Endodermal cell (in vitro differentiated cells): ENCODE results near the gene WNK1. TPM values are rescaled to one million over a fixed set of nuclear protein-coding genes. Genes with fewer than 3 reads are reported as not detected.

Experiments used
- DNase-seq: peaks from one replicate; pipeline ENCODE4 v3.0.0-alpha.2; 2017
- H3K27ac ChIP-seq: 2 replicates; pipeline ENCODE4 v1.5.1; 2013; ENCODE audit warnings: mild to moderate bottlenecking, low read depth, low read length, moderate library complexity
- H3K27me3 ChIP-seq: 2 replicates; pipeline ENCODE4 v1.6.1; 2013; ENCODE audit warnings: mild to moderate bottlenecking, low read length, moderate library complexity; ENCODE audit not compliant: insufficient read depth, control insufficient read depth, poor library complexity, severe bottlenecking
- H3K36me3 ChIP-seq: 2 replicates; pipeline ENCODE4 v1.7.0; 2013; ENCODE audit warnings: mild to moderate bottlenecking, low read length, moderate library complexity; ENCODE audit not compliant: control insufficient read depth, insufficient read depth
- H3K4me1 ChIP-seq: one replicate; pipeline ENCODE4 v1.7.0; 2013; ENCODE audit warnings: low read length; ENCODE audit not compliant: control insufficient read depth, insufficient read depth
- H3K4me3 ChIP-seq: 2 replicates; pipeline ENCODE4 v1.5.1; 2013; ENCODE audit warnings: mild to moderate bottlenecking, low read length, moderate library complexity
- H3K9ac ChIP-seq: 2 replicates; pipeline ENCODE4 v1.6.1; 2013; ENCODE audit warnings: mild to moderate bottlenecking, low read length, moderate library complexity; ENCODE audit not compliant: poor library complexity, severe bottlenecking; ENCODE audit errors: extremely low read depth
- H3K9me3 ChIP-seq: 2 replicates; pipeline ENCODE4 v1.6.1; 2013; ENCODE audit warnings: mild to moderate bottlenecking, low read length, moderate library complexity; ENCODE audit not compliant: control insufficient read depth
- H3K27ac Mint-ChIP-seq: 2 replicates; pipeline ENCODE4 v1.8.0; 2020; ENCODE audit warnings: mixed read lengths
- H3K27me3 Mint-ChIP-seq: 2 replicates; pipeline ENCODE4 v1.8.0; 2021; ENCODE audit warnings: mild to moderate bottlenecking, mixed read lengths; ENCODE audit not compliant: insufficient read depth
- H3K36me3 Mint-ChIP-seq: 2 replicates; pipeline ENCODE4 v1.8.0; 2020; ENCODE audit warnings: low read depth, mixed read lengths
- H3K4me1 Mint-ChIP-seq: 2 replicates; pipeline ENCODE4 v1.8.0; 2020; ENCODE audit warnings: mixed read lengths
- H3K4me3 Mint-ChIP-seq: 2 replicates; pipeline ENCODE4 v1.8.0; 2020; ENCODE audit warnings: mild to moderate bottlenecking, moderate library complexity, mixed read lengths
- H3K9me3 Mint-ChIP-seq: 2 replicates; pipeline ENCODE4 v1.8.0; 2020; ENCODE audit warnings: mild to moderate bottlenecking, mixed read lengths
- CTCF ChIP-seq: fragments of 200-600 bp; sonication (generic); conservative IDR thresholded peaks from 2 replicates; pipeline ENCODE4 v1.5.0; 2021; ENCODE audit warnings: antibody characterized with exemption, mild to moderate bottlenecking
- WGBS, 2 experiments: methylation state at CpG; one replicate each; pipeline versions ENCODE4 v1.1.5 to v1.1.7; 2013; ENCODE audit warnings: missing lambda C conversion rate in 2 of 2, mixed read lengths in 1 of 2; ENCODE audit not compliant: insufficient coverage in 1 of 2, insufficient read length in 1 of 2; 5-methylcytosine and 5-hydroxymethylcytosine counted together
- total RNA-seq, 2 donors: library from RNA; stranded (reverse); fragmentation: NEBNext Ultra II Directional in 1 of 2; extraction: Animal tissue kit (Norgen Biotek cat#: 25700) in 1 of 2; gene quantifications; 2 replicates in 1 of 2; 3 replicates in 1 of 2; pipeline ENCODE4 v1.2.1, GENCODE V29; 2021

Gene WNK1
- total RNA-seq, 2 donors from 2014 or later = 199 to 412 TPM

- Mint-ChIP-seq H3K27me3 (no peaks in the 10 kb centered on the region), H3K4me3 (no peak overlapping the region), H3K4me1 (peaks cover 36% of the 10 kb centered on the region), H3K9me3 (no peaks in the 10 kb centered on the region), H3K27ac (peak overlapping the region; percentile 88), H3K36me3 (peaks cover 31% of the 10 kb centered on the region)
- 0 to 1% methylated on average over 34 to 63 of the region's 63 CpGs for WGBS, 2 experiments
- Histone ChIP-seq H3K9ac (peak overlapping the region; percentile 64), H3K9me3 (no peaks in the 10 kb centered on the region), H3K36me3 (peaks cover 6% of the 10 kb centered on the region), H3K4me3 (peak overlapping the region; percentile 99), H3K27ac (no peak overlapping the region), H3K4me1 (peaks cover 11% of the 10 kb centered on the region), H3K27me3 (no peaks in the 10 kb centered on the region)
- TF ChIP-seq CTCF = peak; percentile 46
- peak; percentile 85 for DNase-seq
Measured at GRCh38 chr12:753611-754472, 1.5 kb downstream of the WNK1 start.

DNA sequence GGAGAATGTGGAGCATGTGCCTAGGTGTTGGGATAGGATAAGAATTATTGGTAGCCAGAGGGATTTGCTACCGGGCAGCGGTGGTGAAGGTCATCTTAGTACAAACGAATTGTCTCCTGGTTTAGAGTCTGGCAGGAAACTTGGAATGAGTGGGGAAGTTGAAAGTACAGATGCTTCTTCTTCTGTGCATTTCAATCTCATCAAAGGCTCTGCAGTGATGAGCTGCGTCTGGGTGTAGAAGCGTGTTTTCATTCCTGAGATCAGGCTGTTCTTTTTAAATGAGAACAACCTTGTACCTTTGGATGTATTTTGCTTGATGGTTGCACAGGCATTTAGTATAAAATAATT is 2.1 kb downstream of the WNK1 start:
- H3K9me3 Mint-ChIP-seq = no peaks in the 10 kb centered on the region

GRCh38 chr12:754851-755562 is 2.6 kb downstream of the WNK1 start:
- Histone ChIP-seq H3K4me3 (peak overlapping the region; percentile 99), H3K4me1 (peaks cover 6% of the 10 kb centered on the region), H3K27ac (no peak overlapping the region), H3K27me3 (no peaks in the 10 kb centered on the region), H3K9me3 (no peaks in the 10 kb centered on the region), H3K9ac (peak overlapping the region; percentile 64), H3K36me3 (peaks cover 6% of the 10 kb centered on the region)
- H3K4me1 Mint-ChIP-seq = peaks cover 30% of the 10 kb centered on the region
- no peaks in the 10 kb centered on the region for H3K27me3 Mint-ChIP-seq
- H3K4me3 Mint-ChIP-seq = no peak overlapping the region
- no peak for DNase-seq
- no peaks in the 10 kb centered on the region for H3K9me3 Mint-ChIP-seq
- peaks cover 31% of the 10 kb centered on the region for H3K36me3 Mint-ChIP-seq
- H3K27ac Mint-ChIP-seq = no peak overlapping the region
- TF ChIP-seq CTCF = peak; percentile 82
- 9 to 33% methylated on average over 3 to 5 of the region's 7 CpGs for WGBS, 2 experiments

More for the DNA sequence above, 2.1 kb downstream of the WNK1 start:
- Mint-ChIP-seq H3K36me3 (peaks cover 31% of the 10 kb centered on the region), H3K27ac (peak overlapping the region; percentile 80), H3K27me3 (no peaks in the 10 kb centered on the region), H3K4me3 (no peak overlapping the region), H3K4me1 (peaks cover 35% of the 10 kb centered on the region)
- TF ChIP-seq CTCF = no peak
- WGBS, 2 experiments = 0 to 7% methylated on average over 2 to 5 of the region's 5 CpGs
- no peak for DNase-seq
- H3K4me3 ChIP-seq = peak overlapping the region; percentile 99
- H3K27me3 ChIP-seq = no peaks in the 10 kb centered on the region
- H3K9ac ChIP-seq = peak overlapping the region; percentile 64
- H3K36me3 ChIP-seq = peaks cover 6% of the 10 kb centered on the region
- H3K27ac ChIP-seq = no peak overlapping the region
- peaks cover 11% of the 10 kb centered on the region for H3K4me1 ChIP-seq
- no peaks in the 10 kb centered on the region for H3K9me3 ChIP-seq
